ENCODE data around the gene IL1RL2. TPM values are rescaled to one million over a fixed set of nuclear protein-coding genes. Genes with fewer than 3 reads are reported as not detected.

IL1RL2 gene
- total RNA-seq, 1 donor from 2014 or later, result not detected

GRCh38 chr2:102177814-102178478, 8.9 kb upstream of the IL1RL2 start:
- no peak for TF ChIP-seq CTCF (IDR thresholded peaks at IDR 0.05)
- Histone ChIP-seq H3K4me3 (no peak overlapping the region), H3K36me3 (peaks cover 60% of the 10 kb centered on the region), H3K27ac (no peak overlapping the region), H3K4me1 (no peaks in the 10 kb centered on the region), H3K9me3 (no peaks in the 10 kb centered on the region), H3K27me3 (ENCODE audit: low read depth) (no peaks in the 10 kb centered on the region)
- ATAC-seq (peak; percentile 14 to 39), DNase-seq (no peak)
- intact Hi-C loops (cut with DNase I), result no loop called here

- DNase-seq (no peak), ATAC-seq (no peak)
- intact Hi-C loops (cut with DNase I), result no loop called here
- Histone ChIP-seq H3K27ac (no peak overlapping the region), H3K4me3 (no peak overlapping the region), H3K27me3 (ENCODE audit: low read depth) (no peaks in the 10 kb centered on the region), H3K9me3 (no peaks in the 10 kb centered on the region), H3K4me1 (no peaks in the 10 kb centered on the region), H3K36me3 (peaks cover 49% of the 10 kb centered on the region)
- TF ChIP-seq CTCF (IDR thresholded peaks at IDR 0.05), result no peak
These were observed 7.8 kb upstream of the IL1RL2 start for GRCh38 chr2:102179061-102179460.

GRCh38 chr2:102179788-102180686, 6.8 kb upstream of the IL1RL2 start:
- no peak overlapping the region for H3K4me3 ChIP-seq
- intact Hi-C loops (cut with DNase I), result no loop called here
- no peaks in the 10 kb centered on the region for H3K27me3 ChIP-seq (ENCODE audit: low read depth)
- no peak overlapping the region for H3K27ac ChIP-seq
- peaks cover 39% of the 10 kb centered on the region for H3K36me3 ChIP-seq
- H3K4me1 ChIP-seq, result no peaks in the 10 kb centered on the region
- no peaks in the 10 kb centered on the region for H3K9me3 ChIP-seq
- DNase-seq, result no peak
- no peak for TF ChIP-seq CTCF (IDR thresholded peaks at IDR 0.05)
- ATAC-seq, result no peak

- peaks cover 33% of the 10 kb centered on the region for H3K36me3 ChIP-seq
- no peak overlapping the region for H3K4me3 ChIP-seq
- DNase-seq (no peak), ATAC-seq (no peak)
- intact Hi-C loops (cut with DNase I), result no loop called here
- no peaks in the 10 kb centered on the region for H3K4me1 ChIP-seq
- no peak overlapping the region for H3K27ac ChIP-seq
- H3K27me3 ChIP-seq (ENCODE audit: low read depth), result no peaks in the 10 kb centered on the region
- H3K9me3 ChIP-seq, result no peaks in the 10 kb centered on the region
- TF ChIP-seq CTCF (IDR thresholded peaks at IDR 0.05), result no peak
These were observed 6.2 kb upstream of the IL1RL2 start for GRCh38 chr2:102180687-102180999.

GRCh38 chr2:102181376-102181775, 5.4 kb upstream of the IL1RL2 start:
- DNase-seq (no peak), ATAC-seq (no peak)
- Histone ChIP-seq H3K27ac (no peak overlapping the region), H3K4me3 (no peak overlapping the region), H3K4me1 (peaks cover under 1% of the 10 kb centered on the region), H3K36me3 (peaks cover 26% of the 10 kb centered on the region), H3K9me3 (no peaks in the 10 kb centered on the region), H3K27me3 (ENCODE audit: low read depth) (no peaks in the 10 kb centered on the region)
- no peak for TF ChIP-seq CTCF (IDR thresholded peaks at IDR 0.05)
- intact Hi-C loops (cut with DNase I), result no loop called here

Data from lower lobe of right lung (tissue), 2 donors.